ENCODE data around the gene COPS7A. TPM values are rescaled to one million over a fixed set of nuclear protein-coding genes. Genes with fewer than 3 reads are reported as not detected.

COPS7A gene
- total RNA-seq, 1 donor from 2014 or later, result 35.8 TPM

DNA sequence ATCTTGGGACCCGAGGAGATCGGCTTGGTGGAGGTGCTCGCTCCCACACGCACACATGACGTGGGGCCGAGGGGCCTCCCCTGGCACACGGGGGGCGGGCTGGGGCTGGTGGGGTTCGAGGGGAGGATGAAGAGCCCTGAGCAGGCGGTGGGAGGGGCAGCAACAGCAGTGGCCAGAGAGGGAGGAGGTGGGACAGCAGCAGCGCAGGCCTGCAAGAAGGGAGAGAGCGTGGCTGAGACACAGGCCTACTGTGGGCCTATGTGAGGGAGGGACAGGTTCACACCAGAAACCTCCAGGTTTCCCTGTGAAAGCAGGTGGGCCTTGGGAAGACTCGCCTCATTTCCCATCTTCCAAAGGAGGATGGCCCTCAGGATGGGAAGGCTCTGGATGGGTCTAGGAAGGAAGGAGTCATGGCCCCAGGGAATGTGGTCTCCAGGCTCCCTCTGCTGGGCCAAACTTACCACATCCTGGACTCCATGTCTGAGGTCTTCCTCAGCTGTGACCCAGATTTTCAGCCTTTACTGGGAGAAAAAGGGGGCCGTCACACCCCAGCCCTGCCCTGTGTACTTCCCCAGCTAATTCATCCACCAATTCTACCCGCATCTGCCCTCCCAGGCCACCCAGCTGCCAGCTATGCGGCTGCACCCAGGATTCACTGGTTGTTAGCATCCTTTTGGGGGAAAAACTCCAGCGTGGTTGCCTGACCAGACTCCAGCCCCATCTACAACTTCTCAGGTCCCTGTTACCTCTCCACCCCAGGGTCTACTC is 26.1 kb upstream of the COPS7A start:
- H3K27me3 Mint-ChIP-seq, result peaks cover 18% of the 10 kb centered on the region
- ChIA-PET CTCF (interaction anchor here (0.9 to 1.2 kb wide), 6 partner anchors 13 to 144 kb away, joined by 3 to 5 read pairs (median 4); partner anchors contain the start of gene COPS7A), POLR2A (interaction anchor here (0.5 to 4.1 kb wide), 18 partner anchors 9 to 236 kb away, joined by 3 to 76 read pairs (median 4); partner anchors contain the start of genes COPS7A, GAPDH, LPAR5 and MLF2)
- TF ChIP-seq, protein P1, sequence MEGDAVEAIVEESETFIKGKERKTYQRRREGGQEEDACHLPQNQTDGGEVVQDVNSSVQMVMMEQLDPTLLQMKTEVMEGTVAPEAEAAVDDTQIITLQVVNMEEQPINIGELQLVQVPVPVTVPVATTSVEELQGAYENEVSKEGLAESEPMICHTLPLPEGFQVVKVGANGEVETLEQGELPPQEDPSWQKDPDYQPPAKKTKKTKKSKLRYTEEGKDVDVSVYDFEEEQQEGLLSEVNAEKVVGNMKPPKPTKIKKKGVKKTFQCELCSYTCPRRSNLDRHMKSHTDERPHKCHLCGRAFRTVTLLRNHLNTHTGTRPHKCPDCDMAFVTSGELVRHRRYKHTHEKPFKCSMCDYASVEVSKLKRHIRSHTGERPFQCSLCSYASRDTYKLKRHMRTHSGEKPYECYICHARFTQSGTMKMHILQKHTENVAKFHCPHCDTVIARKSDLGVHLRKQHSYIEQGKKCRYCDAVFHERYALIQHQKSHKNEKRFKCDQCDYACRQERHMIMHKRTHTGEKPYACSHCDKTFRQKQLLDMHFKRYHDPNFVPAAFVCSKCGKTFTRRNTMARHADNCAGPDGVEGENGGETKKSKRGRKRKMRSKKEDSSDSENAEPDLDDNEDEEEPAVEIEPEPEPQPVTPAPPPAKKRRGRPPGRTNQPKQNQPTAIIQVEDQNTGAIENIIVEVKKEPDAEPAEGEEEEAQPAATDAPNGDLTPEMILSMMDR (IDR thresholded peaks at IDR 0.05), result no peak
- ATAC-seq (ENCODE audit: low read depth) (no peak), DNase-seq (no peak)
- peak overlapping the region; percentile 42 for H3K4me3 Mint-ChIP-seq
- peak overlapping the region; percentile 74 for H3K27ac Mint-ChIP-seq
- peaks cover 60% of the 10 kb centered on the region for H3K4me1 Mint-ChIP-seq
- H3K9me3 Mint-ChIP-seq, result no peaks in the 10 kb centered on the region
- no peaks in the 10 kb centered on the region for H3K36me3 Mint-ChIP-seq (ENCODE audit: low read depth)
- intact Hi-C loops (cut with micrococcal nuclease), result loop anchor here (1.0 to 2.0 kb wide), 5 partner anchors 8 to 143 kb away; partner anchors contain the start of genes COPS7A, MLF2 and ZNF384

DNA sequence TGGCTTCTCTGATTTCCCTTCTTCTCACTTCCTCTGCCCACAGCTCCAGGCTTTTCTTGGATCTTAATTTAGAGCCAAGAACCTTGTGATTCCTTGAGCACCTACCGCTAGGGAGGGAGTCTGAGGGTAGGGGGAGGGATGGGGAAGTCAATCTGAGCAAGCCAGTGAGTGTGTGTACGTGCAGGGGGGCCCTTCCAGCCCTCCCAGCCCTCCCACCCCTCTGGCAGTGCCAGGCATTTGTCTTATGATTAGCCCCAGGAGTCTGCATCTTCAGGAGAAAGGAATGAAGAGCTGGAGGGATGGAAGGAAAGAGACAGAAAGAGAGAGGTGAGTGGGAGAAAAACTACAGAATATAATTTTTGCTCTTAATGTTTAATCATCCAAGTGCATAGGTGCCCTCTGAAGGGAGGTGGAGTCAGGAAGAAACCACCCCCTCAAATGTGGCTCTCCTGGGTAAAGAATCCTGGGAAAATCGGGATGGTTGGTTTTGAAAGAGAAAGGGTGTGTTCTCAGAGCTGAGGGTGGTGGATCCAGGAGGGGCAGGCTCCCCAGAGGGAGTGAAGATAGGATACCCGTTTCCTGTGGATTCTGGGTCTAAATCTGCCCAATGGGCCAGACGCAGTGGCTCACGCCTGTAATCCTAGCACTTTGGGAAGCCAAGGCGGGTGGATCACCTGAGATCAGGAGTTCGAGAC is 25.3 kb upstream of the COPS7A start:
- ATAC-seq (ENCODE audit: low read depth) (no peak), DNase-seq (no peak)
- ChIA-PET POLR2A (interaction anchor here (0.6 to 2.7 kb wide), 4 partner anchors 9 to 54 kb away, joined by 3 to 23 read pairs (median 10); partner anchors contain the start of genes COPS7A, MLF2 and ZNF384), CTCF (interaction anchor here (0.9 to 1.2 kb wide), 8 partner anchors 14 to 145 kb away, joined by 3 to 5 read pairs (median 3); partner anchors contain the start of gene COPS7A)
- Mint-ChIP-seq H3K27ac (peak overlapping the region; percentile 31), H3K36me3 (ENCODE audit: low read depth) (no peaks in the 10 kb centered on the region), H3K4me1 (peaks cover 60% of the 10 kb centered on the region), H3K4me3 (no peak overlapping the region), H3K9me3 (no peaks in the 10 kb centered on the region), H3K27me3 (peaks cover 25% of the 10 kb centered on the region)
- intact Hi-C loops (cut with micrococcal nuclease), result loop anchor here (1.0 kb wide), 1 partner anchor 144 kb away; no protein-coding TSS in a partner anchor
- TF ChIP-seq, protein P1 (IDR thresholded peaks at IDR 0.05), result no peak

DNA sequence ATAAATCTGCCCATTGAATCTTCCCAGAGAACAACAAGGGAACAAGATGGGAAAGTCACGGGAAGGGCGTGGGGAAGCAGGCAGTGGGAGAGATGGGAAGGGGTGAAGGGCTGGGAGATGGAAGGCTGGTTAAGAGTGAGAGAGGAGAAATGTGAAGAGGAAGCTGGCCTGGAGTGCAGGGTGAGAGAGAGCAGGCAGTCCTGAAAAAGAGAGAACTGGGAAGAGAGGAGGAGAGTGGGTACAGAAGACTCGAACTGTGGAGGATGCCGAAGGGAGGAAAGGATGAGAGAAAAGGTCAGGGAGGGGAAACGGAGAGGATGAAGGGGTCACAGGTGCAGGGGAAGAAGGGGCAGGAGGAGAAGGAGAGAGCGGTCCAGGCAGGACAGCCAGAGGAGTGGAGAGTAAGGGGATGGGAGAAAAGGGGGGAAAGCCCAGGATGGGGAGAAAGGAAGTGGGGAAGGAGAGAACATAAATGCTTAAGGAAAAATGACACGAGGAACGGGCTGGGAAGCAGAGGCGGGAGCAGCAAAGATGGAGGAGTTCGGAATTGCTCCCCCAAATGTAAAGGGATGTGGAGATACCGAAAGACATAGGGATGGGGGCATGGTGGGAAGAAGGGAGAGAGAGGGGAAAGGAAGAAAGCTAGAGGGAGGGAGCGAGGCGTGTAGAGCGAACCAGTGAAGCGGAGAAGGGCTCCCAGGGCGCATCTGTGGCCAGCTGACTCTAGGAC is 24.4 kb upstream of the COPS7A start:
- CTCF ChIA-PET, result interaction anchor here (0.9 to 1.2 kb wide), 3 partner anchors 24 to 78 kb away, joined by 3 to 4 read pairs (median 3); partner anchors contain the start of gene COPS7A
- Mint-ChIP-seq H3K4me3 (peak overlapping the region; percentile 21), H3K27me3 (peaks cover 31% of the 10 kb centered on the region), H3K36me3 (ENCODE audit: low read depth) (no peaks in the 10 kb centered on the region), H3K27ac (no peak overlapping the region), H3K9me3 (no peaks in the 10 kb centered on the region), H3K4me1 (peaks cover 60% of the 10 kb centered on the region)
- ATAC-seq (ENCODE audit: low read depth) (no peak), DNase-seq (no peak)
- intact Hi-C loops (cut with micrococcal nuclease), result no loop called here
- TF ChIP-seq, protein P1 (IDR thresholded peaks at IDR 0.05), result no peak
- POLR2A ChIA-PET, result interaction anchor here (0.5 to 2.7 kb wide), 5 partner anchors 10 to 286 kb away, joined by 3 to 23 read pairs (median 4); partner anchors contain the start of genes COPS7A and ZNF384

DNA sequence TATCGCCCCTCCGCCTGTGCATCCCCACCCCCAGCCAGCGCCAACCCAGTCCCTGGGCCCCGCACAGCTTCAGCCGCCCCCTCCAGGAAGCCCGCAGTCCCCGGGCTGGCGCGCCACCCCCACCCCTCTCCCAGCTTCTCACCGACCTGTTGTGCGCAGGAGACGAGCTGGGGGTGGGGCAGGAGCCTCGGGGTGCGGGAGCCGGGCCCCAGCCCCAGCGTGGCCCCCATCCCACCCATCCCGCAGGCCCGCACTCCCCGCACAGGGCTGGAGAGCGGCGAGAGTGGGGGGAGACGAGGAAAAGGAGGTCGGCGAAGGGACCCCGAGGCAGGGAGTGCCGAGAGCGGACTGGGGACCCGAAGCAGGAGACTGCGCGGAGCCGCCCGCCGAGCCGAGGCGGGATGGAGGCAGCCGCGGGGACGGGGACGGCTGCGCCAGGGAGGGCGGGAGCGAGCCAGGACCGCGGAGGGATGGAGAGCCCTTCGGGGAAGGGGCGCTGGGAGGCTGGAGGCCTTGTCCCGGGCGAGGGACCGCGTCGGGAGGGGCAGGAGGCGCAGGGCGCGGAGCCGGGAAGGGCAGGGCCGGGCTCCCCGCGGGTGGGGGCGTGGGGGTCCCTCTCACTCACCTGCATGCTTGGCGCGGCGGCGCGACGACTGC is 23.7 kb upstream of the COPS7A start:
- Mint-ChIP-seq H3K27ac (no peak overlapping the region), H3K9me3 (no peaks in the 10 kb centered on the region), H3K4me1 (peaks cover 56% of the 10 kb centered on the region), H3K4me3 (peak overlapping the region; percentile 67), H3K27me3 (peaks cover 36% of the 10 kb centered on the region), H3K36me3 (ENCODE audit: low read depth) (no peaks in the 10 kb centered on the region)
- ATAC-seq (ENCODE audit: low read depth) (no peak), DNase-seq (peak; percentile 31)
- TF ChIP-seq, protein P1 (IDR thresholded peaks at IDR 0.05), result no peak
- intact Hi-C loops (cut with micrococcal nuclease), result no loop called here
- ChIA-PET POLR2A (interaction anchor here (0.6 to 2.7 kb wide), 3 partner anchors 11 to 286 kb away, joined by 3 to 23 read pairs (median 4); partner anchors contain the start of genes COPS7A and ZNF384), CTCF (interaction anchor here (1.1 kb wide), 1 partner anchor 23 kb away, joined by 4 read pairs; the partner anchor contains the start of gene COPS7A)

All from activated B cell treated with CpG ODN at 0.5 μM for 24 hours (primary cell).